ENCODE results near the gene HCFC1.
"Not testable (repeated sequence)": the region's sequence is repeated elsewhere in the genome, so short reads cannot be mapped to it uniquely, and the experiment has no call there.

HCFC1 gene

GRCh38 chrX:153980394-153980793, 8.8 kb upstream of the HCFC1 start:
- not testable (repeated sequence) for DNase-seq (ENCODE audit: low spot score in 2 of 2)

GRCh38 chrX:153974726-153975286, 3.2 kb upstream of the HCFC1 start:
- DNase-seq (ENCODE audit: low spot score in 2 of 2) (no peak), ATAC-seq (replicated peaks; ENCODE audit: extremely low read depth, poor library complexity, severe bottlenecking) (no peak)
- Mint-ChIP-seq H3K27ac (ENCODE audit: low read depth) (peak overlapping the region; percentile 80), H3K36me3 (ENCODE audit: insufficient read depth) (peaks cover 8% of the 10 kb centered on the region), H3K27me3 (no peaks in the 10 kb centered on the region), H3K4me1 (peaks cover 18% of the 10 kb centered on the region), H3K4me3 (peak overlapping the region; percentile 99), H3K9me3 (no peaks in the 10 kb centered on the region)

More at GRCh38 chrX:153980394-153980793, 8.8 kb upstream of the HCFC1 start:
- H3K4me3 Mint-ChIP-seq, result peak overlapping the region; percentile 74
- peaks cover 30% of the 10 kb centered on the region for H3K4me1 Mint-ChIP-seq
- H3K9me3 Mint-ChIP-seq; H3K36me3 Mint-ChIP-seq (ENCODE audit: insufficient read depth); H3K27me3 Mint-ChIP-seq: not testable (repeated sequence)
- H3K27ac Mint-ChIP-seq (ENCODE audit: low read depth), result peak overlapping the region; percentile 94
- ATAC-seq (replicated peaks; ENCODE audit: extremely low read depth, poor library complexity, severe bottlenecking), result peak; percentile 79

GRCh38 chrX:153974003-153974725, 2.5 kb upstream of the HCFC1 start:
- H3K4me3 Mint-ChIP-seq, result peak overlapping the region; percentile 99

GRCh38 chrX:153973127-153974002, 1.7 kb upstream of the HCFC1 start:
- peaks cover 19% of the 10 kb centered on the region for H3K4me1 Mint-ChIP-seq
- peak overlapping the region; percentile 99 for H3K4me3 Mint-ChIP-seq
- no peaks in the 10 kb centered on the region for H3K9me3 Mint-ChIP-seq
- H3K27me3 Mint-ChIP-seq, result no peaks in the 10 kb centered on the region
- DNase-seq (ENCODE audit: low spot score in 2 of 2), result no peak
- peaks cover 9% of the 10 kb centered on the region for H3K36me3 Mint-ChIP-seq (ENCODE audit: insufficient read depth)
- H3K27ac Mint-ChIP-seq (ENCODE audit: low read depth), result peak overlapping the region; percentile 80
- ATAC-seq (replicated peaks; ENCODE audit: extremely low read depth, poor library complexity, severe bottlenecking), result no peak

More at GRCh38 chrX:153974003-153974725, 2.5 kb upstream of the HCFC1 start:
- Mint-ChIP-seq H3K27me3 (no peaks in the 10 kb centered on the region), H3K4me1 (peaks cover 18% of the 10 kb centered on the region), H3K36me3 (ENCODE audit: insufficient read depth) (peaks cover 9% of the 10 kb centered on the region), H3K27ac (ENCODE audit: low read depth) (peak overlapping the region; percentile 80), H3K9me3 (no peaks in the 10 kb centered on the region)
- no peak for ATAC-seq (replicated peaks; ENCODE audit: extremely low read depth, poor library complexity, severe bottlenecking)
- DNase-seq (ENCODE audit: low spot score in 2 of 2), result no peak

- peak within 1 kb of the TSS; percentile 99 for H3K27ac Mint-ChIP-seq (ENCODE audit: low read depth)
- no peaks in the 10 kb centered on the region for H3K27me3 Mint-ChIP-seq
- H3K4me1 Mint-ChIP-seq, result peaks cover 27% of the 10 kb centered on the region
- no peaks in the 10 kb centered on the region for H3K9me3 Mint-ChIP-seq
- DNase-seq (ENCODE audit: low spot score in 2 of 2) (peak; percentile 72 to 82), ATAC-seq (replicated peaks; ENCODE audit: extremely low read depth, poor library complexity, severe bottlenecking) (peak; percentile 45)
- H3K4me3 Mint-ChIP-seq, result peak within 1 kb of the TSS; percentile 99
- H3K36me3 Mint-ChIP-seq (ENCODE audit: insufficient read depth), result peaks cover 12% of the 10 kb centered on the region
Observed at GRCh38 chrX:153972368-153973126, 929 bp upstream of the HCFC1 start, which contains the start of gene TMEM187. Gene TMEM187, plus strand, starts transcription at chrX:153972754. Its CDS starts 9,309 bp downstream, at chrX:153982063.

GRCh38 chrX:153971124-153971449, 531 bp downstream of the HCFC1 start:
- DNase-seq (ENCODE audit: low spot score in 2 of 2) (peak; percentile 64 to 79), ATAC-seq (replicated peaks; ENCODE audit: extremely low read depth, poor library complexity, severe bottlenecking) (peak; percentile 37)
- Mint-ChIP-seq H3K4me1 (peaks cover 41% of the 10 kb centered on the region), H3K27me3 (no peaks in the 10 kb centered on the region), H3K4me3 (peak overlapping the region; percentile 99), H3K9me3 (no peaks in the 10 kb centered on the region), H3K36me3 (ENCODE audit: insufficient read depth) (peaks cover 14% of the 10 kb centered on the region), H3K27ac (ENCODE audit: low read depth) (peak overlapping the region; percentile 99)

GRCh38 chrX:153970357-153971123, 1.1 kb downstream of the HCFC1 start:
- Mint-ChIP-seq H3K36me3 (ENCODE audit: insufficient read depth) (peaks cover 15% of the 10 kb centered on the region), H3K27me3 (no peaks in the 10 kb centered on the region), H3K9me3 (no peaks in the 10 kb centered on the region), H3K4me3 (peak overlapping the region; percentile 99), H3K4me1 (peaks cover 42% of the 10 kb centered on the region), H3K27ac (ENCODE audit: low read depth) (peak overlapping the region; percentile 99)
- DNase-seq (ENCODE audit: low spot score in 2 of 2), result no peak
- ATAC-seq (replicated peaks; ENCODE audit: extremely low read depth, poor library complexity, severe bottlenecking), result peak; percentile 5

- Mint-ChIP-seq H3K4me1 (peaks cover 42% of the 10 kb centered on the region), H3K4me3 (peak overlapping the region; percentile 99), H3K27me3 (no peaks in the 10 kb centered on the region), H3K36me3 (ENCODE audit: insufficient read depth) (peaks cover 17% of the 10 kb centered on the region), H3K9me3 (no peaks in the 10 kb centered on the region), H3K27ac (ENCODE audit: low read depth) (no peak overlapping the region)
- ATAC-seq (replicated peaks; ENCODE audit: extremely low read depth, poor library complexity, severe bottlenecking) (no peak), DNase-seq (ENCODE audit: low spot score in 2 of 2) (no peak)
Observed at GRCh38 chrX:153969904-153970356, 1.7 kb downstream of the HCFC1 start.

- Mint-ChIP-seq H3K4me3 (peak overlapping the region; percentile 99), H3K27me3 (no peaks in the 10 kb centered on the region), H3K9me3 (no peaks in the 10 kb centered on the region), H3K36me3 (ENCODE audit: insufficient read depth) (peaks cover 17% of the 10 kb centered on the region), H3K27ac (ENCODE audit: low read depth) (peak overlapping the region; percentile 35), H3K4me1 (peaks cover 36% of the 10 kb centered on the region)
- ATAC-seq (replicated peaks; ENCODE audit: extremely low read depth, poor library complexity, severe bottlenecking), result no peak
- DNase-seq (ENCODE audit: low spot score in 2 of 2), result no peak
Observed at GRCh38 chrX:153969125-153969903, 2.3 kb downstream of the HCFC1 start.

- Mint-ChIP-seq H3K4me3 (peak overlapping the region; percentile 99), H3K27ac (ENCODE audit: low read depth) (peak overlapping the region; percentile 35), H3K9me3 (no peaks in the 10 kb centered on the region), H3K36me3 (ENCODE audit: insufficient read depth) (peaks cover 17% of the 10 kb centered on the region), H3K27me3 (no peaks in the 10 kb centered on the region), H3K4me1 (peaks cover 31% of the 10 kb centered on the region)
- DNase-seq (ENCODE audit: low spot score in 2 of 2) (no peak), ATAC-seq (replicated peaks; ENCODE audit: extremely low read depth, poor library complexity, severe bottlenecking) (no peak)
Observed at GRCh38 chrX:153968754-153969124, 2.9 kb downstream of the HCFC1 start.

- no peak for ATAC-seq (replicated peaks; ENCODE audit: extremely low read depth, poor library complexity, severe bottlenecking)
- no peaks in the 10 kb centered on the region for H3K9me3 Mint-ChIP-seq
- peaks cover 17% of the 10 kb centered on the region for H3K36me3 Mint-ChIP-seq (ENCODE audit: insufficient read depth)
- no peak for DNase-seq (ENCODE audit: low spot score in 2 of 2)
- no peaks in the 10 kb centered on the region for H3K27me3 Mint-ChIP-seq
- H3K4me1 Mint-ChIP-seq, result peaks cover 27% of the 10 kb centered on the region
- peak overlapping the region; percentile 99 for H3K4me3 Mint-ChIP-seq
- H3K27ac Mint-ChIP-seq (ENCODE audit: low read depth), result peak overlapping the region; percentile 97
Observed at GRCh38 chrX:153968255-153968654, 3.4 kb downstream of the HCFC1 start.
